Esophagus squamous epithelium (tissue), 5 donors: ENCODE measurements around the gene PEF1. TPM values are rescaled to one million over a fixed set of nuclear protein-coding genes. Genes with fewer than 3 reads are reported as not detected.

Experiments
- DNase-seq: peaks from one replicate; lab custom pipeline; 2025; lab: John Stamatoyannopoulos, UW
- H3K27ac ChIP-seq, 4 donors: fragments of 200-600 bp; sonication (generic); one replicate each; pipeline ENCODE4 v1.5.1; 2016 to 2019; ENCODE audit warnings: mild to moderate bottlenecking in 1 of 4
- H3K27me3 ChIP-seq, 4 donors: fragments of 200-600 bp; sonication (generic); 1 replicate in 3 of 4; 2 replicates in 1 of 4; pipeline versions ENCODE4 v1.5.1 to v1.6.0; 2017 to 2021; ENCODE audit warnings: antibody characterized with exemption in 1 of 4
- H3K36me3 ChIP-seq, 3 donors: fragments of 200-600 bp; sonication (generic); one replicate each; pipeline ENCODE4 v1.5.1; 2016 to 2019
- H3K4me1 ChIP-seq, 3 donors: fragments of 200-600 bp; sonication (generic); one replicate each; pipeline ENCODE4 v1.5.1; 2017 to 2019
- H3K4me3 ChIP-seq, 4 donors: fragments of 200-600 bp; sonication (generic); 1 replicate in 3 of 4; 2 replicates in 1 of 4; pipeline ENCODE4 v1.5.1; 2016 to 2019; ENCODE audit warnings: mild to moderate bottlenecking in 2 of 4, moderate library complexity in 1 of 4
- H3K9me3 ChIP-seq, 3 donors: fragments of 200-600 bp; sonication (generic); one replicate each; pipeline ENCODE4 v1.5.1; 2016 to 2019
- POLR2A ChIP-seq, 4 donors: fragments of 450-650 bp; IDR thresholded peaks; one replicate each; pipeline ENCODE4 v1.6.1; 2017; ENCODE audit warnings: antibody characterized with exemption in 4 of 4, mild to moderate bottlenecking in 4 of 4, moderate library complexity in 3 of 4
- WGBS, 2 donors: methylation state at CpG; one replicate each; pipeline ENCODE4 v1.1.5; 2018; 5-methylcytosine and 5-hydroxymethylcytosine counted together
- intact Hi-C: fragments of 100-400 bp; cut with DNase I; formaldehyde crosslinking; loops from one replicate; pipeline ENCODE4 v1.15.0; 2022
- total RNA-seq, 4 donors: library from RNA; depleted of rRNA; stranded (reverse); fragments of >200 nt; gene quantifications; one replicate each; pipeline ENCODE4 v1.1.0, GENCODE V29; 2016
- TF ChIP-seq, protein P1 (sequence below), 6 experiments: fragments of 450-650 bp in 4 of 6; fragments of 200-600 bp in 2 of 6; sonication (generic) in 2 of 6; IDR thresholded peaks; one replicate each; pipeline ENCODE4 v1.5.1; 2016 to 2019; ENCODE audit warnings: antibody characterized with exemption in 6 of 6, mild to moderate bottlenecking in 4 of 6, moderate library complexity in 4 of 6
- donor health status: DM: yes; HTN: yes; CAD: no.

The PEF1 gene
- total RNA-seq, 4 donors from 2014 or later, result 59.1 to 69.8 (median 63.6) TPM

DNA sequence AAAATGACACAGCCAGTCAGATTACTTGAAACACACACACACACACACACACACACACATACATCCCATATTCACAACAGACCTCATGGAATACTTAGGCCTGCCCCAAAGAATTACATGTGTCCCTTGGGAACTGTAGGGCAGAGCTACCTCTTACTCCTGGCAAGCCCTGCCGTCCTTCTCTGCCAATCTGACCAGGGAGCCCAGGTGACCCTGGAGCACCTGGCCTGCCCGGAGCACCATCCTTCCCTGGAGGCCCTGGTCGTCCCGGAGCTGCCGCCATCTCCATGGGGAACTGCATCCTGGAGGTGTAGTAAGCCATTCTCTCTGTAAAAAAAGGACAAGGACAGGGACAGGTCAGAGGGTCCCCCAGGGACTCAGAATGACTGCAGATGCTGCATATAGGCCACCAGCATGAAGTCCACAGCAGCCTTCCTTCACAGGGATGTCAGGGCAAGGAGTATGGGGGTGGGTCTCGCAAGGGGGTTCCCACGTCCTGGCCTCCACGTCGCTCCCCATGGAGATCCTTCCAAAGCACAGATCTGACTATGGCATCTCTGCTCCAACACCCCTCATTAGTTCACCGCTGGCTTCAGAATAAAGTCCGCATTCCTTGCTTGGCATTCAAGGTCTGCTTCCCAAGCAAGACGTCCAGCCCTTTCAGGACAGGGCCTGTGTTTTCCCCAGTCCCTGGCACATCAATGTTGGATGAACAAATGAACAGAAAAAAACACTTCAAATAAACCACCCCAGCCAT is 9.2 kb upstream of the PEF1 start:
- H3K4me1 ChIP-seq, result peaks cover 0 to 27% (median 7%) of the 10 kb centered on the region in 3 donors
- H3K4me3 ChIP-seq, result no peak overlapping the region
- 57 to 89% methylated on average over 1 to 8 of the region's 12 CpGs for WGBS, 2 donors
- no peaks in the 10 kb centered on the region for H3K27me3 ChIP-seq
- H3K27ac ChIP-seq, result no peak overlapping the region
- H3K36me3 ChIP-seq, result peaks cover 0 to 39% (median 0%) of the 10 kb centered on the region in 3 donors
- DNase-seq, result no peak
- intact Hi-C loops, result no loop called here
- TF ChIP-seq, protein P1, sequence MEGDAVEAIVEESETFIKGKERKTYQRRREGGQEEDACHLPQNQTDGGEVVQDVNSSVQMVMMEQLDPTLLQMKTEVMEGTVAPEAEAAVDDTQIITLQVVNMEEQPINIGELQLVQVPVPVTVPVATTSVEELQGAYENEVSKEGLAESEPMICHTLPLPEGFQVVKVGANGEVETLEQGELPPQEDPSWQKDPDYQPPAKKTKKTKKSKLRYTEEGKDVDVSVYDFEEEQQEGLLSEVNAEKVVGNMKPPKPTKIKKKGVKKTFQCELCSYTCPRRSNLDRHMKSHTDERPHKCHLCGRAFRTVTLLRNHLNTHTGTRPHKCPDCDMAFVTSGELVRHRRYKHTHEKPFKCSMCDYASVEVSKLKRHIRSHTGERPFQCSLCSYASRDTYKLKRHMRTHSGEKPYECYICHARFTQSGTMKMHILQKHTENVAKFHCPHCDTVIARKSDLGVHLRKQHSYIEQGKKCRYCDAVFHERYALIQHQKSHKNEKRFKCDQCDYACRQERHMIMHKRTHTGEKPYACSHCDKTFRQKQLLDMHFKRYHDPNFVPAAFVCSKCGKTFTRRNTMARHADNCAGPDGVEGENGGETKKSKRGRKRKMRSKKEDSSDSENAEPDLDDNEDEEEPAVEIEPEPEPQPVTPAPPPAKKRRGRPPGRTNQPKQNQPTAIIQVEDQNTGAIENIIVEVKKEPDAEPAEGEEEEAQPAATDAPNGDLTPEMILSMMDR (IDR thresholded peaks at IDR 0.05), result no peak
- no peak for TF ChIP-seq POLR2A (IDR thresholded peaks at IDR 0.05)
- H3K9me3 ChIP-seq, result no peaks in the 10 kb centered on the region

DNA sequence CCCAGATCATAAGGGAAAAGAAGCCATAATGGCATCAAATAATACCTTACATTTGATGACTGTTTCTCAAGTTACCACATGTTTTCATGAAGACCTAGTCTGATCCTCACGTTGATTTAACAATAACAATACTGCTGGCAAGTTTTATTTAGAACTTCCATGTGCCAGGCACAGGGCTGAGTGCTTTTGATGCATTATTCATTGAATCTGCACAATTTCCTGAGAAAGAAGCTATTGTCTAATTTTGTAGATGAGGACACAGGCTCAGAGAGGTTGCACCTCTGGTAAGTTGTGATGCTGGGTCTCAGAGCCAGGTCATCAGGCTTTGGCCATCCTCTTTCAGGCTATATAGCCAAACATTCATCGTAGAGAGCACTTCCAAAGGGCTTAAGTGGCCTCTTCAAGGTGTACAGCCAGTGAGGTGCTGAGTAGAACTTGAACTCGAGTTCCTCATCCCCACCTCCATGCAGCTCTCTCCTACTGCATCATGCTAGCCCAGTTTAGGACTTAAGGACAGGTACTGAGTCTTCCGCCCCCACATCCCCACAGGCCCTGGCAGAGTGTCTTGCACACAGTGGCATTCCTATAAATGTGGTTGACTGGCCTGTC is 8.3 kb upstream of the PEF1 start:
- intact Hi-C loops, result no loop called here
- H3K27ac ChIP-seq, result no peak overlapping the region
- no peak for DNase-seq
- WGBS, 2 donors, result 73 to 76% methylated on average over 4 of the region's 4 CpGs
- H3K9me3 ChIP-seq, result no peaks in the 10 kb centered on the region
- no peak overlapping the region for H3K4me3 ChIP-seq
- peaks cover 0 to 30% (median 0%) of the 10 kb centered on the region in 3 donors for H3K36me3 ChIP-seq
- H3K4me1 ChIP-seq, result peaks cover 0 to 36% (median 7%) of the 10 kb centered on the region in 3 donors
- TF ChIP-seq POLR2A (IDR thresholded peaks at IDR 0.05), result no peak
- TF ChIP-seq, protein P1 (IDR thresholded peaks at IDR 0.05), result no peak
- H3K27me3 ChIP-seq, result no peaks in the 10 kb centered on the region

DNA sequence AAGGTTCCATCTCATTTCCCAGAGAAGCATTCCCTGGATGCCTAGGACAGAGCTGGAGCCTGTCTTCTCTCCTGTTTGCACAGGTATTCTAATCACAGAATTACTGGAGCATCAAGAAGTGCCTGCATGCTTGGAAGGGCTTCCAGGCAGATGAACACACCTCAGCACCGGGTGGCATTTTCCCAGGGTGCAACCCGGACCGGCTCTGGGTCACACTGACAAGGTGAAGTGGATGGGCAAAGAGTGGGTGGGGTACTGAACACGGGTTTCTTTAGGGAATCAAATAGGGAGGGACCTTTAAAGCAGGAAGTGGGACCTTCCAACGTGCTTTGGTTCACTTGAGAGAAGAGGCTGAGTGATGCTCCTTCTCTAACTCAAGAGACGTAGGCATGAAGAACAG is 7.1 kb upstream of the PEF1 start:
- Histone ChIP-seq H3K4me1 (peaks cover 0 to 37% (median 7%) of the 10 kb centered on the region in 3 donors), H3K27ac (peak overlapping the region in 1 of 4 donors; percentile 48), H3K9me3 (no peaks in the 10 kb centered on the region), H3K36me3 (peaks cover 0 to 23% (median 0%) of the 10 kb centered on the region in 3 donors), H3K27me3 (no peaks in the 10 kb centered on the region), H3K4me3 (no peak overlapping the region)
- DNase-seq, result no peak
- intact Hi-C loops, result no loop called here
- 59 to 68% methylated on average over 6 of the region's 6 CpGs for WGBS, 2 donors
- TF ChIP-seq, protein P1 (IDR thresholded peaks at IDR 0.05), result no peak
- TF ChIP-seq POLR2A (IDR thresholded peaks at IDR 0.05), result no peak

DNA sequence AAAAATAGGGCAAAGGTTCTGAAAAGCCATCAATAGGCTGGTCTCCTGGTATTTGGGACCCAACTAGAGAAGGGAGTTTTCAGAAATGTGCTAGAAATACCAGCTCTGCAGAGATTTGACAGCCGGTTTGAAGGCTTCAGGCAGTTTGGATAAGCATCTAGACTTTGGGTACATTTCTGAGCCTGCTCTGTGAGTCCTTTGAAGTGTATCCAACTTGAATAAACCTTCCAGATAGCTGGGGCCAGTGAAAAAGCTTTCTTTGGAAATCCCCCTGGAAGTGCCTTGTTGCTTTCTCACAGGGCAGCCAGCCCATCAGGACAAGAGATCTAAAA is 6.4 kb upstream of the PEF1 start:
- TF ChIP-seq, protein P1 (IDR thresholded peaks at IDR 0.05), result no peak
- TF ChIP-seq POLR2A (IDR thresholded peaks at IDR 0.05), result no peak
- Histone ChIP-seq H3K27me3 (no peaks in the 10 kb centered on the region), H3K9me3 (no peaks in the 10 kb centered on the region), H3K4me1 (peaks cover 0 to 37% (median 7%) of the 10 kb centered on the region in 3 donors), H3K36me3 (peaks cover 0 to 23% (median 0%) of the 10 kb centered on the region in 3 donors), H3K27ac (peak overlapping the region in 2 of 4 donors; percentile 7 to 48), H3K4me3 (no peak overlapping the region)
- intact Hi-C loops, result no loop called here
- DNase-seq, result no peak
- 22 to 45% methylated on average over 1 of the region's 1 CpG for WGBS, 2 donors
